ENCODE results near the gene KCNA3. TPM values are rescaled to one million over a fixed set of nuclear protein-coding genes. Genes with fewer than 3 reads are reported as not detected.

KCNA3 gene
- total and polyA plus RNA-seq, 2 of the 8 experiments (the other 6 are each of a cell fraction or from before 2014, with no cell fraction given), result 0.95 to 1.1 TPM

- no peak for TF ChIP-seq CHD7 (IDR thresholded peaks at IDR 0.05; ENCODE audit: insufficient replicate concordance, low read length)
- no peak for TF ChIP-seq EP300 (IDR thresholded peaks at IDR 0.05; ENCODE audit: borderline replicate concordance in 1 of 2, low read depth in 2 of 2, low read length in 2 of 2)
- no peak for TF ChIP-seq HDAC6 (IDR thresholded peaks at IDR 0.05; ENCODE audit: low read depth, low read length)
- TF ChIP-seq TAF7 (optimal IDR thresholded peaks at IDR 0.05; ENCODE audit: borderline replicate concordance, low read depth, low read length), result no peak
- no peak for TF ChIP-seq TCF12 (IDR thresholded peaks at IDR 0.05; ENCODE audit: low read depth, low read length)
- no peak for TF ChIP-seq RXRA (IDR thresholded peaks at IDR 0.05; ENCODE audit: insufficient read depth, low read depth, low read length)
Observed at GRCh38 chr1:110635434-110635833, 39.3 kb downstream of the KCNA3 start (continued).
